GM21515 (cell line): ENCODE results near the gene ZNF318.
"Not testable (repeated sequence)": the region's sequence is repeated elsewhere in the genome, so short reads cannot be mapped to it uniquely, and the experiment has no call there.

ENCODE experiments used
- ATAC-seq: cut with Tn5 transposase; IDR thresholded peaks from one replicate; pipeline ENCODE4 v1.9.1; 2021; ENCODE audit not compliant: unreplicated experiment

Gene ZNF318

DNA sequence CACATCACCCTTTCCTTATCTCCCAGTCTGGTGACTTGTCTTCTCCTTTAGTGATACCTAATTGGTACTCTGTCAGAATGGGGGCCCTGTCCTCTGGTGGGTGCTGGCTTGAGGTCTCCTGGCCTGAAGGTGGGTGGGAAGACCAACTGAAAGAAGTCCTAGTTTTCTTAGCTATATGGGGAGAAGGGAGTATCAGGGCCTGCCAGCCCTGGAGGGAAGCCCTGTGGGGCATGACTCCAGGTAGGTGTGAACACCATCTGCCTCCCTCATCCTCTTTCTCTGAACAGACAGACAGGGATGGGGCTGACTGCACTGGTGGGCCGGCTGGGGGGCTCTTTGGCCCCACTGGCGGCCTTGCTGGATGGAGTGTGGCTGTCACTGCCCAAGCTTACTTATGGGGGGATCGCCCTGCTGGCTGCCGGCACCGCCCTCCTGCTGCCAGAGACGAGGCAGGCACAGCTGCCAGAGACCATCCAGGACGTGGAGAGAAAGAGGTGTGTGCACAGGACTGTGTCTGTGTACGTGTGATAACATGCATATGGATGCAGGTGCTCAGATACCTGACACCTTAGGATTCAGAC is 65.6 kb downstream of the ZNF318 start:
- ATAC-seq = no peak

DNA sequence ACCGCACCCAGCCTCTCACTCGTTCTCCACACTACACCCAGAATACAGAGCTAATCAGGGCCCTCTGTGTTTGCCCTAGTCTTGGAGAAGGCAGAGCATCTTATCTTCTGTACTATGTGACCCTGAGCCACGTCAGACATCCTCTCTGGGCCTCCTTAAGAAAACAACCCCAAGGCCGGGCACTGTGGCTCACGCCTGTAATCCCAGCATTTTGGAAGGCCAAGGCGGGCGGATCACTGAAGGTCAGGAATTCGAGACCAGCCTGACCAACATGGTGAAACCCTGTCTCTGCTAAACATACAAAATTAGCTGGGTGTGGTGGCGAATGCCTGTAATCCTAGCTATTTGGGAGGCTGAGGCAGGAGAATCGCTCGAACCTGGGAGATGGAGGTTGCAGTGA is 66.4 kb downstream of the ZNF318 start:
- ATAC-seq = not testable (repeated sequence)

DNA sequence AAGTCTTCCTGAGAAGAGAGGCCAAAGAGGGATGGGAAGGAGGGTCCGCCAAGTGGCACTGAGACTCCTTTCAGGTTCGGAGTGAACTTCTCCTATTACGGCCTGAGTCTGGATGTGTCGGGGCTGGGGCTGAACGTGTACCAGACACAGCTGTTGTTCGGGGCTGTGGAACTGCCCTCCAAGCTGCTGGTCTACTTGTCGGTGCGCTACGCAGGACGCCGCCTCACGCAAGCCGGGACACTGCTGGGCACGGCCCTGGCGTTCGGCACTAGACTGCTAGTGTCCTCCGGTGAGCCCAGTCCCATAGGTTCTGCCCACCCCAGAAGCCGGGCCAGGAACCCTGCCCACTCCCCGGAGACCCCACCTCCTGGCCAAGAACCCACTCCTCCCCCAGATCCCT is 67.3 kb downstream of the ZNF318 start:
- no peak for ATAC-seq

DNA sequence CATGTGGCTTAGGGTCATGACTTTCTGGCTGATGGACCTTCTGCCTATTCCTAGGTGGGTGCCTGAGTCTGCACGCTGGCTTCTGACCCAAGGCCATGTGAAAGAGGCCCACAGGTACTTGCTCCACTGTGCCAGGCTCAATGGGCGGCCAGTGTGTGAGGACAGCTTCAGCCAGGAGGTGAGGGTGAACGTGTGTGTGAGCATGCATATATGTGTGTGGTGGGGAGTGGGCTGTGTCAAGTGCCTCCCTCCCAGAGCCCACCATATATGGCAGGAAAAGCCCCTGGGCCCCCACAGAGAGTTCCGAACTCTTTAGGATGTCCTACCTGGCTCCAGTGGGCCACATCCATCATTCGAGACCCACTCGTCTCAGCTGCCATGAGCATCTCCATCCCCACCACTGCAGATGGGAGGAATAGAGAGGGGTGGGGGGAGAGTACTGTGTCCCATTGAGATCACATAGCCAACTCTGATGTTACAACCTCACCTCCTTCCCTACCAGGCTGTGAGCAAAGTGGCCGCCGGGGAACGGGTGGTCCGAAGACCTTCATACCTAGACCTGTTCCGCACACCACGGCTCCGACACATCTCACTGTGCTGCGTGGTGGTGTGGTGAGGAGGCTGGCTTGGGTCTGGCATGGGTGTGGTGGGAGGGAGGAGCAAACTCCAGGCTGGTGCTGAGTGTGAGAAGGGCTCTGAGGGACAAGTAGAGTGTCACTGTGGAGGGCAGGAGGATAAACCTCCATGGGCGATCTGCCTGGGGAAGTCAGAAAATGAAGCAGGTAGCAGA is 68.2 kb downstream of the ZNF318 start:
- ATAC-seq = no peak

DNA sequence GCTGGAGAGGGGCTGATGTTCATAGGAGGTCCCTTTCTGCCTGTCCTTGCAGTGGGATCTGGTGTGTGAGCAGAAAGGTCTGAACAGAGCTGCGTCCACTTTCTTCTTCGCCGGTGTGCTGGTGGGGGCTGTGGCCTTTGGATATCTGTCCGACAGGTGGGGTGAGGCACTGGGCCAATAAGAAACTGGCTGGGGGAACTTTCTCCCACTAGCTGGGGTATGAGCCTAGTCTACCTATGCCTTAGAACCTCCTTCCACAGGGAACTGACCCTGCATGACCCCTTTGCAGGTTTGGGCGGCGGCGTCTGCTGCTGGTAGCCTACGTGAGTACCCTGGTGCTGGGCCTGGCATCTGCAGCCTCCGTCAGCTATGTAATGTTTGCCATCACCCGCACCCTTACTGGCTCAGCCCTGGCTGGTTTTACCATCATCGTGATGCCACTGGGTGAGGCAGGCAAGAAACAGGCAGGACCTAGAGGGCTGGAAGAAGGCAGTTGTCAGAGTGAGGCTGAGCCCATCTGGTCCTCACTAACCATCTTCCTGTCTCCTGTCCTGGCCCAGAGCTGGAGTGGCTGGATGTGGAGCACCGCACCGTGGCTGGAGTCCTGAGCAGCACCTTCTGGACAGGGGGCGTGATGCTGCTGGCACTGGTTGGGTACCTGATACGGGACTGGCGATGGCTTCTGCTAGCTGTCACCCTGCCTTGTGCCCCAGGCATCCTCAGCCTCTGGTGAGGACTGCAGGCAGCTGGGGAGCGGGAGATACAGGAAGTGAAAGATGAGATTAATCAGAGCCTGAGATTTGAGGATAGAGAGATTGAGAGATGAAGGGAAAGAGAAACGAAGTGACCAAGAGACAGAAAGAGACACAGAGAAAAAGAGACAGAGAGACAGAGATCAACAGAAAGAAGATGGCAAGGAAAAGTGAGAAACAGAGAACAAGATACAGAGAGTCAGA is 69.8 kb downstream of the ZNF318 start:
- no peak for ATAC-seq

DNA sequence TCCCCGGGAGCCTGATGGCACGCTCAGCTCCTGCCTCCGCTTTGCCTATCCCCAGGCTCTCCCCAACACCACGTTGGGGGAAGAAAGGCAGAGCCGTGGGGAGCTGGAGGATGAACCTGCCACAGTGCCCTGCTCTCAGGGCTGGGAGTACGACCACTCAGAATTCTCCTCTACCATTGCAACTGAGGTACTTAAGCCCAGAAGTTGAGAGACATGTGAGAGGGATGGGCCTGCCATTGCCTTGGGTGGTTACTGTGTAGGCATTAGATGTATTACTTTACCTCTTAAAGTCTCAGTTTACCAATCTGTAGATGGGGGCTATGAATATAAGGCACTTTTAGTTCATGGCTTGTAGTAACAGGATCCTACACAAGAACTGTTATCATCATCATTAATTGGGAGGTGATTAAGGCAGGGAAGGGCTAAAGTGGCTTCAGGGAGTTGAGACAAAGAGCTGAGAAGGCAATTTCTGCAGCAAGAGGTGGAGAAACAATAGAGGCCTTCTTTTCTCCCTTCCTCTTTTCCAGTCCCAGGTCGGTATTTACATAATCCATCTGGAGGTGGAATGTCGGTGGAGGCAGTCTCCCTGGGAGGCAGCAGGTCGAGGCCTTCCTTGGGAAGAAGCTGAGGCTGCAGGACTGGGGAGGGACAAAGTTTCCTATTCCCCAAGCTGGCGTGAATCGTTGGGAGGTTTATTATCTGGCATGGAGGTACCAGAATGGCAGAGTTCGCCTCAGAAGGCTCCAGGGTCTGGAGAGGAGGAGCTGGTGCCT is 70.7 kb downstream of the ZNF318 start:
- no peak for ATAC-seq

DNA sequence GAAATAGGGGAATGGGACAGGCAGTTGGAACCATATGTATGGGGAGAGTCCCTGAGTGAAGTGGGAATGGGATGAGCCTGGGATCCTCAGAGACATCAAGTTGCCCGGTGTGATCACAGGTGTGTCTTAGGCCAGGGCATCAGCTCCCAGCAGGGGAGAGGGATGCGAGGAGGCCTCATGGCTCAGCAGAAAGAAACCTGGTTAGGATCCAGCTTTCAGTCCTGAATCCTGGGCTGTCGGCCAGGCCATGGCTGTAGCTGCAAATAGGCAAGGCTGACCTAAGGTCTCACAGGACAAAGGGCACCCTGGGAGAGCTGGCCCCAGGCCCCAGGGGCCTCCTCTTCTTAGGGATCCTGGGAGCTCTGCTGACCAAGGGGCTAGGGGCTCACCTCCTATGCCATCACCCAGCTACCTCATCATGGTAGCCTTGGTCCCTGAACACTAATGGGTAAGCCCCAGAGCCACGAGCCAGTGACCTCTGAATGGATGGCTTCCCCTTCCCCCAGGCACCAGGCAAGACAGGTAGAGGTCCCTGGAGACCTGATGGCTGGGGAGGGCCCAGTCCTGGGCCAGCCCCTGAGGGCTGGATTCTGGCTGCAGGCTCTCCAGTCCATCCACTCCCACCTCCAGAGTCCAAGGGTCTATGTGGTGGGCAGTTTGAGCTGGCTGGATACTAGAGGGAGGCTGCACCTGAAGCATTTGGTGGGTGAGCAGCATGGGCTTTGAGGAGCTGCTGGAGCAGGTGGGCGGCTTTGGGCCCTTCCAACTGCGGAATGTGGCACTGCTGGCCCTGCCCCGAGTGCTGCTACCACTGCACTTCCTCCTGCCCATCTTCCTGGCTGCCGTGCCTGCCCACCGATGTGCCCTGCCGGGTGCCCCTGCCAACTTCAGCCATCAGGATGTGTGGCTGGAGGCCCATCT is 71.5 kb downstream of the ZNF318 start, which contains the start of gene SLC22A7:
Gene SLC22A7, plus strand, starts transcription at position 617 of the 921 bp plus-strand sequence. Its CDS starts 99 bp downstream, at position 716.
- ATAC-seq = no peak

DNA sequence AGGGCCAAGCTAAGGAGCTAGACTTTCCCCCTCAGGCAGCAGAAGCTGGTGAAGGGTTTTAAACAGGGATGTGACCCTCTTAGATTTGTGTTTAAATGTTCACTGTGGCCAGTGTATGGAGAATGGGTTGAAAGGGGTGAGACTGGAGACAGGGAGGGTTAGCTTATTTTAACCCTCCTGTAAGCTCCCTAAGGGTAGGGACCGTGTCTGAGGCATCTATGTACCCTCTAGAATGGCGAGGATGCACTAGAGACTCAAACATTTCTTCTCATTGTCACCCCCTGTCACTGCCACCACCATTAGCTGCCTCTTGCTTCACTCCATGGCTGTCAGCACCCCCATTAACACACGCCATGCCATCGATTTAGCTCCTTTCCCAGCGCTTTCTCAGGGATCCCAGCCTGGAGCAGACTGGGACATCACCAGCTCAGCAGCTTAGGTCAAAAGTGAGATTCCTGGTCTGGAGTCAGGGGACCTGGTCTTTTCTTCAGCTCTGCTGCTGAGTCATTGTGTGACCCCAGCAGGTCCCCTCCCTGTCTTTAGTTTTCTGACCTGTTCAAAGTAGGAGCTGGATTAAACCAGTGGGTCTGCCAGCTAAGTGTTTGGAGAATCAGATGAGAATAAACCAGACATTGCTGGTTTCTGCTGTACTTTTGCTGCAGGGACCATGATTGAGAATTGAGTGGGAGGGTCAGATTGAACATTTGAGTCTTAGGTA is 72.5 kb downstream of the ZNF318 start:
- no peak for ATAC-seq

DNA sequence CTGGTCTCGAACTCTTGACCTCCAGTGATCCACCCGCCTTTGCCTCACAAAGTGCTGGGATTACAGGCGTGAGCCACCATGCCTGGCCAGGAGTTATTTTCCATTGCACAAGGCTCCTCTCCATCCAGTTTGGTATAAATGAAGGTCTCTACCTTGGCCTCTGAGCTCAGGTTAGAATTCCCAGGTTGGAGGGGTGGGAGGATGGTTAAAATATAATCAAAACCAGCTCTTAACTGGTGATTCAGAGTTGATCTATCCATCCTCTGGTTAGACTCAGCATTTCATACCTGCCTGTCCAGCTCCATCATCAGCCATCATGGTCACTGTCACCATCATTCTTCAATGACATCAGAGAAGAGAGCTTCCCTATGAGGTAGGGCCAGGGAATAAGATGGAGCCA is 74.0 kb downstream of the ZNF318 start:
- ATAC-seq = no peak

DNA sequence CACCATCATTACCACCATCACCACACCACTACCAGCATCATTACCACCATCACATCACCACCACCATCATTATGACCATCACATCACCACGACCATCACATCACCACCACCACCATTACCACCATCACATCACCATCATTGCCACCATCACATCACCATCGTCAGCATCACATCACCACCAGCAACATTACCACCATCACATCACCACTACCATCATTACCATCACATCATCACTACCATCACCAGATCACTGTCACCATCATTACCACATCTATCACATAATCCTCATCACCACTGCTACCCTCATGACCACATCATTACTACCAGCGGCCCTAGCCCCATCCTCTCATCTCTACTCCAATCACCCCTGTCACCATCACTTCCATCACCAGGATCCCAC is 74.9 kb downstream of the ZNF318 start:
- ATAC-seq = no peak

DNA sequence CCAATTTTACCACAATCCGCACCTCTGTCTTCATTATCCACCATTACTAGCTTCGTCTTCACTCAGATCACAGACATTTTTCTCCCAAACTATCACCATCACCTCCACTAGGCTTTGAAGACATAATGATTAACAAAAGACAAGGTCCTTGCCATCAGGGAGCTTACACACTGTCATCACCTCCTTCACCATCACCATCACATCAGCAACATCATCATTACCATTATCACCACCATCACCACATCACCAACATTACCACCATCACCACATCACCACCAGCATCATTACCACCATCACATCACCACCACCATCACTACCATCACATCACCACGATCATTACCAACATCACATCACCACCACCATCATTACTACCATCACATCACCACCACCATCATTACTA is 75.7 kb downstream of the ZNF318 start:
- no peak for ATAC-seq

DNA sequence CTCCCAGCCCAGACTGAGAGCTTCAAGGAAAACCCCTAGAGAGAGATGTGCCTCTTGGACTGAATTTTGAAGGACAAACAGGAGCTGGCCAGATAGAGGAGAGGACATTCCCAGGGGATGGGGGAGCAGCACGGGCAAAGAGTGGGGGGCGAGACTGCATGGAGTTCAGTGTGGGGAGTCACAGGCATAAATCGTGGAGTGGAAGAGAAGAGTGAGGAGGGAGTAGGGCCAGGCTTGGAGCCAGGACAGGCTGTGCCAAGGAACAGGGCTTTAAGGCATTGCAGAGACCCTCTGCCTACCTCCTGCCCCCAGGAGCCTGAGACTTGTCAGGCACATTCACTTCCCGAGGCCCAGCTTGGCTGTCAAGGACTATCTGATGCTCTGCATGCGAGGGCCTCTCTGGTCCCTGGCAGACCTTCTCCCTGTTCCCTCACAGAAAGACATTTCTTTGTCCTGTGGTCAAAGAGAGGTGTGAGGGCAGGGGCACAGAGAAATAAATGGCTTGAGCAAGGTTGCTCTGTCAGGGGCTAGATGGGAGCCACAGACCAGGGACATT is 76.6 kb downstream of the ZNF318 start:
- no peak for ATAC-seq

DNA sequence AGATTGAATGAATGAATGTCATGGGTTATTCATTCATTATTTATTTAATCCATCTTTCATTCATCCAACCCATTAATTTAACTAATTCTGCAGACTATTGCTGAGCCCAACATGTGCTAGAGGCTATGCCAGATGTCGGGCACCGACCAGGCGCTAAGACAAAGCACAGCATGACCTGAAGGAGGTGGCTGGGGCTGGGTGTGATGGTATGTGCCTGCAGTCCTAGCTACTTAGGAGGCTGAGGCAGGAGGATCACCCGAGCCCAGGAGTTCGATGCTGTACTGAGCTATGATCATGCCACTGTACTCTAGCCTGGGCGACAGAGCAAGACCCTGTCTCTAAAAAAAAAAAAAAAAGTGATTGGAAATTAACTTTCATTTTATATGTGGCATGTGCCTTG is 77.1 kb downstream of the ZNF318 start:
- ATAC-seq = no peak

DNA sequence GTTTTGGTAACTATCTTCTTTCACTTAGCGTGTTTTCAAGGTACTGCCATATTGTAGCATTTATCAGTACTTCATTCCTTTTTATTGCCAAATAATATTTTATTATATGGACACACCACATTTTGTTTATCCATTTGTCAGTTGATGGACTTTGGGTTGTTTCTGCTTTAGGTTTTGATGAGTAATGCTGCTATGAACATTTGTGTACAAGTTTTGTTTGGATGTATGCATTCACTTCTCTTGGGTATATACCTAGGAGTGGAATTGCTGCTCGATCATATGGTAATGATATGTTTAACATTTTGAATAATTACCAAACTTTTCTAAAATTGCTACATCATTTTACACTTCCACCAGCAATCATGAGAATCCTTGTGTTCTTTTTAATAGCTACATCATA is 77.7 kb downstream of the ZNF318 start:
- no peak for ATAC-seq

DNA sequence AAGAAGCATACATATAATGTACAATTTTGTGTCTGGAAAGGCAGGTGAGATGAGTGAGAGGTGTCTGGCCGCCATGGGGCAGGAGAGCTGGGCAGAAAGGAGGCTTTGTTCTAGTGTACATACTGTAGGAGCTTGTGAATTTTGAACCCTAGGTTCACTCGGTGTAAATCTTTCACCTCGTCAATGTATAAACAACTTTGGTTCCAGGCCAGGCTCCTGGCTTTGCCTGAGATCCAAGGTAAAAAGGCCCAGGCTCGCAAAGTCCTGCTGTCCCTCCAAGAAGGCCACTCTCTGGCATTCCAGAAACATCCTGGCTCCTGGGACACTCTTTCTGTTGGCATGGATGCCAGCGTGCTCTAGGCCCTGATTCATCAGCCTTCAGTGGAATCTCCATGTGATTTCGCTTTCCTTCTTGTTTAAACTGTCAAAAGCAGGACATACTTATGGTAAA is 78.5 kb downstream of the ZNF318 start:
- ATAC-seq = no peak

DNA sequence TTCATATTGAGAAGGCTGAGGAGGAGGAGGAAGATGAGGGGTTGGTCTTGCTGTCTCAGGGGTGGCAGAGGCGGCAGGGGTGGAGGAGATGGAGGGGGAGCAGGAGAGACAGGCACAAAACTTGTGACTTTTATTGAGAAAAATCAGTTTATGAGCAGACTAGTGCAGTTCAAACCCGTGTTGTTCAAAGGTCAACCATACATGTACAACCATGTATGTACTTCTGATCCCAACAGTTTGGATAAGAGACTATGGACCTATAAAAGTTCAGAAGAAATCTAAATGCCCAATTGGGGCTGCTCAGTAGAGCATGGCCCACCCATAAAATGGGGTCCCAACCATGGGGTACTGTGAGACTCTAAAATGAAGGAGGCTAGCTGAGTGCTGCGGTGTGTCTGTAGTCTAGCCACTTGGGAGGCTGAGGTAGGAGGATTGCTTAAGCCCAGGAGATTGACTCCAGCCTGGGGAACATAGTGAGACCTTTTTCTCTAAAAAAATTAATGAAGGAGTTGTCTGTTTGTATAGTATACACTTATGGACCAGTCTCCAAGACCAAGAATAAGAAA is 79.0 kb downstream of the ZNF318 start:
- no peak for ATAC-seq

DNA sequence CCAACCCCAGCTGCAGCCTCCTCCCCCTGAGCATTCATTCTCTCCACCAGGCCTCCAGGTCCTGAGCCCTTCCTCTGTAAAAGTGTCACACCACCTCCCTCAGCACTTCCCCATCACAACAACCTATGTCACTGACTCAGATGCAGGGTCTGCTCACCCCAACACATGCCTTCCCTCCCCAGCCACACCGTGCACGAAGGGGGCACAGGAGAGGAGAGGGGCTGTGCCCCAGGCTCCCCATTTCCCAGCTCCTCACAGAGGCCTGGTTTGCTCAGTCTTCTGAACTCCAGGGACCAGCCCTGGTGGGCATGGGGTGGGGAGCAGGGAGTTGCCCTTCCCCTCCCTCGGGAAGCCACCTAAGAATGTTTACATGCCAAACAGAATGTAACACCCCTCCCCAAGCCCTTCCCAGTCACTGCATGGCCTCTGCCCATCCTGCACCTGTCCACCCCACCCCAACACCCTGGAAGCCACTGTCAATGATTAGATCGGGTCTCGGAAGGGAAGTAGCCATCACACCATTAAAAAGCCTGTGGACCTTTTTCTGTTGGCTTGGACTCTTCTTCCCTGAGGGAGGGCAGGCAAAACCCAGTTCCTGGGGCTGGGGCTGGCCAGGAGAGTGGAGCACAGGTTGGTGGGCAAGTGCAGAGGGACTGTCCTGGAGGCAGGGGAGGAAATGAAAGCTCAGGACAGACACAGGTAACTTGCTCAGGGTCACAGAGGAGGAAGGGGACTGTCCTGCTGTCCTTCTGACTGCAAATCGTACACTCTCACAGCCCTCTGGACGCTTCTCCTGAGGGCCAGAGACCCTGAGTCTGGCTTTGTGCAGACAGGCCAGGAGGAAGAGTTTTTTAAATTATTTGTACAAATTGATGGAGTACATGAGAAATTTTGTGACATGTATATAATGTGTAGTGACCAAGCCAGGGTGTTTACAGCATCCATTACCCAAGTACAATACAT is 81.4 kb downstream of the ZNF318 start:
- ATAC-seq = no peak
